HuH-7 (cell line): Measurements from ENCODE around the gene RIPOR3.
A peak's percentile ranks its signal among the peaks of the same experiment; 100 is the strongest.

Experiments
- DNase-seq: peaks from one replicate; pipeline ENCODE4 v3.0.0; 2011; ENCODE audit warnings: low spot score

The RIPOR3 gene, protein sequence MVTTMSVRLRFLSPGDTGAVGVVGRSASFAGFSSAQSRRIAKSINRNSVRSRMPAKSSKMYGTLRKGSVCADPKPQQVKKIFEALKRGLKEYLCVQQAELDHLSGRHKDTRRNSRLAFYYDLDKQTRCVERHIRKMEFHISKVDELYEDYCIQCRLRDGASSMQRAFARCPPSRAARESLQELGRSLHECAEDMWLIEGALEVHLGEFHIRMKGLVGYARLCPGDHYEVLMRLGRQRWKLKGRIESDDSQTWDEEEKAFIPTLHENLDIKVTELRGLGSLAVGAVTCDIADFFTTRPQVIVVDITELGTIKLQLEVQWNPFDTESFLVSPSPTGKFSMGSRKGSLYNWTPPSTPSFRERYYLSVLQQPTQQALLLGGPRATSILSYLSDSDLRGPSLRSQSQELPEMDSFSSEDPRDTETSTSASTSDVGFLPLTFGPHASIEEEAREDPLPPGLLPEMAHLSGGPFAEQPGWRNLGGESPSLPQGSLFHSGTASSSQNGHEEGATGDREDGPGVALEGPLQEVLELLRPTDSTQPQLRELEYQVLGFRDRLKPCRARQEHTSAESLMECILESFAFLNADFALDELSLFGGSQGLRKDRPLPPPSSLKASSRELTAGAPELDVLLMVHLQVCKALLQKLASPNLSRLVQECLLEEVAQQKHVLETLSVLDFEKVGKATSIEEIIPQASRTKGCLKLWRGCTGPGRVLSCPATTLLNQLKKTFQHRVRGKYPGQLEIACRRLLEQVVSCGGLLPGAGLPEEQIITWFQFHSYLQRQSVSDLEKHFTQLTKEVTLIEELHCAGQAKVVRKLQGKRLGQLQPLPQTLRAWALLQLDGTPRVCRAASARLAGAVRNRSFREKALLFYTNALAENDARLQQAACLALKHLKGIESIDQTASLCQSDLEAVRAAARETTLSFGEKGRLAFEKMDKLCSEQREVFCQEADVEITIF

DNA sequence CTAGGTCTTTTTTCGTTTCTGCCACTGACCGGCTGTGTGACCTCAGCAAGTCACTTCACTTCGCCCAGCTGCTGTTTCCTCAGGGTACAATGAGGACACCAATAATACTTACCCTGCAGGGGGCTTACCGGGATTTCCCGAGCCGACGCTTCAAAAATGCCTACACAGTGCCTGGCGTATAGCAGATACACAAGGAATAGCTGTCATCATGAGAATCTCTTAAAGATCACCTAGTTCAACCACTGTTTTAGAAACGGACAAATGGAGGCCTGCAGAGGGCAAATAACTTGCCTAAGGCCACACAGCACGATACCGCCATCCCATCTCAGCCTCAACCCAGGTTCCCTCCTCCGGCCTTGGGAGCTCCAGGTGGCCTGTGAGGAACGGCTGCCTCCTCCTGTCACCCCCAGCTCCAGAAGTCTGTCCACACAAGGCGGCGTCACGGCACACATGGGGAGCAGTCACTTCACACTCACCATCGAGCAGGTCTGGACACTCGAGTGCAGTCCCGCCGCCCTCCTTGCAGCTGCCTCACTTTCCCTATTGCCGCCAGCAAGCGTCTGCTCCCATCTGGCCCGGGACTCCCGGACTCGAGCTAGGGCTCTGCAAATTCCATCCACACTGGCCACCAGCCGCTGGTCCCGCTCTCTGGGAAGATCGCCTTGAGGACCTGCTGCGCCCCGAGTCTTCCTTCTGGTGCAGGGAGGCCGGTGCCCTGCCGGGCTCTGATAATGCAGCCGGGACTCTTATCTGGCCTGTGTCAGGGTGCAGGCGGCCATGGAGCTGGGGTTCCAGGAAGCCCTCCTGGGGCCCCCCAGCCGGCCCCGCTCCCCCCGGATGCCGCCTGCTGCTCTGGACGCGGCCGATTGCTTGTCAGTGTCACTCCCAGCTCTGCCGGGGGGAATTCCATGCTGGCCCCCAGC is at the start of gene RIPOR3:
Gene RIPOR3 (minus strand): TSS at position 893 of the 923 bp plus-strand sequence. CDS start 414 bp downstream, at position 479.
- DNase-seq: no peak

DNA sequence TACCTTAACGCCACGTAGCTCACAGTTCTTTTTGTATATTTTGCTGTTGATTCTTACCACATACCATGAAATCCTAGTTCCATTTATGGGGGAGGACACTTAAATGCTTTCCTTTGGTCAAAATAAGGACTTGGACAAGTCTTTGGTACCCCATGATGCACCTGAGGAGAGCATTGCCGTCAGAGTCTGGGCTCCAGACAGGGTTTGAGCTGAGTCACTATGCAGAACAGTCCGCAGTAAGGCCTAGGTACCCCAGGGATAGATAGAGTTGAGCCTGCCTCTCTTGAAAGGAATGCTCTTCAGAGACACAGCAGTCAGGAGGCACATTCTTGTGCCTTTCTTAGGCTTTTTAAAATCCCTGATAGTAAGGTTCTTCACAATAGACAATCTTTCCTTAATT is 46.0 kb upstream of the RIPOR3 start:
- DNase-seq: no peak

DNA sequence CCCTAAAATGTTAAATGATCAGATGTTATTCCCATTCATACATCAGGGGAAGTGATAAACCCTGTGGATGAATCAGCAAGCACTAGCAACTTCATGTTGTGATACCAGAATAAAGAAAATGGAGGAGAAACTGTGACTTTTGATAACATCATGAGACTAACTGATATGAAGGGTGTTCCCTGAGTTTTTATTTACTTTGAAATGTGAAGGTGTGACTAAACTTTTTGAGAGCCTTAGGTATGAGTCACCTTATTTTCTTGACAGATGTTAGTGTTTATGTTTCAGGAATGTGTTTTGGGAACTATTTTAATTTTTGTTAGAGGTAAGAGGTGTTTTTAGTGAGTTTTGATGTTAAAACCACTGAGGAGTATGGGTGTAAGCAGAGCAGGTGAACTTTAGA is 44.5 kb upstream of the RIPOR3 start:
- DNase-seq: no peak

DNA sequence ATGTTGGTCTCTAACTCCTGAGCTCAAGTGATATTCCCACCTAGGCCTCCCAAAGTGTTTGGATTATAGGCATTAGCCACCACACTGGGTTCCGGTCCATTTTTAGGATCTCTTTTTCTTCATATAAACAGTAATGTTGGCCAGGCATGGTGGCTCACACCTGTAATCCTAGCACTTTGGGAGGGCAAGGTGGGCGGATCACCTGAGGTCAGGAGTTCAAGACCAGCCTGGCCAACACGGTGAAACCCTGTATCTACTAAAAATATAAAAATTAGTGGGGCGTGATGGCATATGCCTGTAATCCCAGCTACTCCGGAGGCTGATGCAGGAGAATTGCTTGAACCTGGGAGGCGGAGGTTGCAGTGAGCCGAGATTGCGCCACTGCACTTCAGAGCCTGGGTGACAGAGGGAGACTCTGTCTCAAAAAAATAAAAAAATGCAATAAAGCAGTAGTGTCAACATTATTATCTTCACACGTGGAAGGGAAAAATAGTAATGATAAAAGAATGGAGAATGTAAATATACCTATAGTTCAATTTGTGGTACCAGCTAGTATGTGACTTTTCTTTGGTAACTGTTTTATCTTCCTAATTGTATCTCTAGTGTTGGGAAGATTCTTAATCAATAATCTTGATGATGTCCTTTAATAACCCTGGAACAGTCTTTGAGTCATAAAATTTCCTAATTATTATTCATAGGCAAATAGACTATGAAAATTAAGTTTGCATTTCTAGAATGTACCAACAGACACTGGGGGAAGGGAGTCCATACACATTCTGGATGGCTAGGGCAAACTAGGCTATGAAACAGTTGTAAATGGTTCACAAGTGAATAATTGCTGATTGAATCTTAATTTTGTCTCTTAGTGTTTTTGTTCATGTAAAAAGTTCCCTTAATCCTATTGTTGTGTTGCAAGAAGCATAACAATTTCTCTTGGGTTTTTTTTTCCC is 43.7 kb upstream of the RIPOR3 start:
- DNase-seq: no peak

DNA sequence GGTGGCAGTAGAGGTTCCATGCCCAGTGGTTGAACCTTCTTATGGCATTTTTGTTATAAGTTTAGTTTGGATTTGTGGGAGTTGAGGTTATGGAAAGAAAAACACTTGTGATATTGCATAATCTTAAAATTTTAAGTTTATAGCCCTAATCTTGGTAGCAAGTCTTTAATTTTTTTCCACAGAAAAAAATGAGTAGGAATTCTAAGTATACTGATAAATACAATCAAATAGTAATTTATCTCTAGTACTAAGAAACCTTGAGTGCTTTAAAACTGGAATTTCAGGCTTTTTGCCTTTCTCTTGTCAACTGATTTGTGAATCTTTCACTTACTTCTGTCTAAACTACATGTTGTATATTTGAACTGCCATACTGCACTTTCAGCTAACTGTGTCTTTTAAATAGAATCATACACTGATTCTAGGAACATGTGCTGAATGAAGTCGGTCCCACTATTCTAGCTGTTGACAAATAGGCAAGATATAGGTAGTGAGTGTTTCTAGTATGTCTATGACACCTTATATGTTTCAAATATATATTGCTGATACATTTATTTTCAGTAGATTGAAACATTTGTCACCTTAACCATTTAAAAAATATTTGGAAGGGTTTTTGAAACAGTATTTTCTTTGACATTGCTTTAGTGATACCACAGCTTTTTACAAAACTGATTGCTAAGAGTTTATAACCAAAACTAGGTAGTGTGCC is 42.5 kb upstream of the RIPOR3 start:
- DNase-seq: no peak

DNA sequence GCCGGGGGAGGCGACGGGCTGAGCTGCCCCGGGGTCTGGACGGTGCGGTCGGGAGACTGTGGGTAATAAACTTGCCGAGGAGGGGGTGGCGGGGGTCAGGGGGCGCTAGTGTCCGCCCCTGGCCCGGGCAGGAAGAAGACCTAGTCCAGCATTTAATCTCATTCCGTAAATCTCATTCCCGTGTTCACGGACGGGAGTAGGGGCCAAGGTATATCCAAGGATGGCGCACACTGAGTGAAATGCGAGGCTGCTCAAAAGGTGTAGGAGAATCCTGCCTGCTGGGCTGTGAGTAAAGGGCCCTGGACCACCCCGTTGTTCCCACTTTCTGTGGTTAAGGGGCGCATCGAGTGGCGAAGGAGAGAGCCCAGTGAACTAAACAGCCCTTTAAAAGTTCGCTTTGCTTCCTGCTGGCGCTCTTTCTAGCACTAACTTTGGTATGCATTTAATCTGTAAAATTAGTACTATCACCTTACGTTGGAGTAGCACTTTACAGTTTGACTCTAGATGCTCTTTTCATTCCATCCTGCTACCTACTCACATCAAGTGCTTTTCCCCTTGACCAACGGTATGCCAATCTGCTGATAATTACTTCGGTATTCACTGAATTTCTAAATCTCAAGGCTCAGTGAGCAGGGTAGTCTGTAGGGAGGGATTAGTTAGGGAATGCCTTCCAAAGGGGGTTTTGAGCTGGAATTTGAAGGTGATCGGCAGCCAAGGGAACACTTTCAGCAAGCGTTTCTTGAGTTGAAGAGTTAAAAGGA is 40.8 kb upstream of the RIPOR3 start:
- DNase-seq: no peak

DNA sequence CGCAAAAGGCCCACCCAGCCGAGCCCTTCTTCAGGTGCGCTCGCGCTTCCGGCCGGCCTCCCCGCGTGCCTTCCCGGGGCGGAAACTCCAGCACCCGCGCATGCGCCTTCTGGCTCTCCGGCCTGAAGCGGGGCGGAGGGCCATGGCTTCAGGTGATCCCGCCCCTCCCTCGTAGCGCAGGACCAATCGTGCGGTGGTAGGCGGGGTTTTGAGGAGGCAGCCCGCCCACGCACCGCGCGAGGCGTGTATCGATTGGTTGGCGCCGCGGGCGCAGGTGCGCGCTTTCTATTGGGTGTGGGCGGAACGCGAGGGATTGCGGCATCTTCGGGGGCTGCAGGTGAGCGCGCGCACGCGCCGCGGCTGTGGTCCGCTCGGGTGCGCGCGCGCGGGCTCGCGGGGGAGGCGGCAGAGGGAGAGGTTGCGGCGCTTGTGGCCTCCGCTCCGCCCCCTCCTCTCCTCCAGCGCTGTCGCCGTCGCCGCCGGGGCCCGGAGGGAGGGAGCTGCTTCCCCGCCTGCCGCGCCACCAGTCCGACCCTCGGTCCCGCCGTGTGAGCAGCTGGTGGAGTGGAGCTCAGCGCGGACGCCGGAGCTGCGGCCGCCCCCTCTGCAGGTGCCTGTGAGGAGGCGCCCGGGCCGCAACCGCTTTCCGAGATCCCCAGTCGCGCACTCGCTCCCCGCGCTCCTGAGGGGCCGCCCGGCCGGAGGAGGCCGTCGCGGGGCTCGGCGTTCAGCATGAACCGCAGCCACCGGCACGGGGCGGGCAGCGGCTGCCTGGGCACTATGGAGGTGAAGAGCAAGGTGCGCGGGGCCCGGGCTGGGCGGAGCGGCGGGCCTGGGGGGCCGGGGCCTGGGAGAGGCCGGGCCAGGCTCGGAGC is 40.0 kb upstream of the RIPOR3 start, which contains the start of gene PARD6B:
Gene PARD6B (plus strand): TSS at position 526 of the 875 bp plus-strand sequence. CDS start 207 bp downstream, at position 733.
- peak; percentile 99 for DNase-seq

DNA sequence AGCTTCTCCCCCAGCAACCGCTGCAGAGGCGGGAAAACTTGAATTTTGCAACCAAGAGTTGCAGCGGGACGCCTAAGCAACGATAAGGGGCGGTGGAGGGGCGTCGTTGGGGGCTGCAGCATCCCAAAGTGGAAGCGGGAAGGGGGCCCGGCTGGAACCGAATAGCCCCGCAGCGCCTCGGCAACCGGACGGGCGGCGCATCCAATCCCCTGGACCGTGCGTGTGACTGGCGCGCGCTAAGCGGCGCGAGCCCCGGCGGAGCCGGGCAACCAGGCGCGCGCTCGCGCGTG is 39.4 kb upstream of the RIPOR3 start:
- no peak for DNase-seq

DNA sequence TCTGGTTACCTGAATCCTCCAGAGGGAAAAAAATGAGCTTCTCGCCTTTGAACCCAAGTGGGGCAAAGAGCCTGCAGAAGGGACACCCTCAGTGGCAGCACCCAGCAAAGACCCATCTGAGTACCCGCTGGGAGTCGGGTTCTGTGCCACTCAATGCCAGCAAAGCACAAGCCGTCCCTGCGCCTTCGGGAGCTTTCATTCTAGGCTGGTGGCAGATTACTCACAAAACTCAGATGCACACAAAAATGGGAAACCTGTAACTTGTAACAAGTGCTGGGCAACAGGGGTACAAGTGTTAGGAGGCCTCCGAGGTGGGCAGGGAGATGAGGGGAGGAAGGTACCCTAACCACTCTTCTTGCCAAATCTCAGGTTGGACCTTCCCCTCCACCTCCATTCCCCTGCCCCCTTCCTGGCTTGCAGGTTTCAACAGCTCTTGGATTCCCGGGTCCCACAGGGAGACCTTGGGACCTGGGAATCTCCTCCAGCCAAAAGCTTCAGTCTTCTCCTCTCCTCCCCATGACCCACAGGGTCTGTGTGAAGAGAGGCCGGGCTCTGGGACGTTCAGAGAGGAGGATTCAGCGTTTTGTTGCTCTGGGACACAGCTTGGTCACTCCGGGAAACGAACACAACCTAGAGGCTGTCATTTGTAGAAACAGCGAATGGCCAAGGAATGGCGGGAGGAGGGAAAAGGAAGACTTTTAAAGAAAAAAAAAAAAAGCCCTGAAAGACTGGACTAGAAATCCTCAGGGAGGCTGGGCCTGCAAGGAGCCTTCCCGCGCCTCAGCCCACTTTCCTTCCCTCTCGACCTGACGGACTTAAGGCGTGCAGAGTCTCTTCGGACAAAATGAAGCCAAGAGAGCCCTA is 38.8 kb upstream of the RIPOR3 start:
- DNase-seq: no peak

DNA sequence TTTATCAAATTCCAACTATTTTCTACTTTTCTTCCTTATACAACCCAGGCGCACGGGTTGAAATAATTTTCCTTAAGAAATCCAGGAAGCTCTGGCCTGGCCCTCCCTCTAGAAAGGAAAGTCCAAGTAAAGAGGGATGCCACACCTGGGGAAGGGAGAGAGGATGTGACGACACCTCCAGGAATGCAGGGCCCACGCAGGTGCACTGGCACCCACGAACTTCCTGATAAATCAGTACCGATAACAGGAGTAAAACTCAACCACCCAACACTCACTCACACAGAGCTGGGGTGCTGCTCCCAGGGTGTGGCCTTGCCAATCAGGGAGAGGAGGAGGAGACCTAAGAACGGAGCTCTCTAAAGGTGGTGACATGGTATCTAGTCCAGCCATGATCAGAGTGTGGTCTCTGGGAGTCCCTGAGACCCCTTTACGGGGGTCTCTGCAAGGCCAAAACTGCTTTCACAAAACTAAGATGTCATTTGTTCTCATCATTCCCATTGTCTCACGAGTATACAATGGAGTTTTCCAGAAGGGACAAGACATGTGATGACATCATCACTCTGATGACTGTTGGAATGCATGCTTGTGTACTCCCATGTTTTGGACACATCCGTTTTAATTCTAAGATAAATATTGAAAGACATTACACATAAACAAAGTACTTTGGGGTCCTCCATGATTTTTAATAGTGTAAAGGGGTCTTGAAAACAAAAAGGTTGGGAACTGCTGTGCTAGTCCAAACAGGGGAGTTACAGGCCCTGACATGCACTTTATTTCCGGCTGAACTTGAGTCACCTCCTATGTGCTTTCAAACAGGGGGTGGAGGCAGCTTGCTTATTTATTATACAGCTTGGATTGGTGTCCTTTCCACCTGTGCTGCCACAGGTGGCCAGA is 37.9 kb upstream of the RIPOR3 start:
- no peak for DNase-seq

DNA sequence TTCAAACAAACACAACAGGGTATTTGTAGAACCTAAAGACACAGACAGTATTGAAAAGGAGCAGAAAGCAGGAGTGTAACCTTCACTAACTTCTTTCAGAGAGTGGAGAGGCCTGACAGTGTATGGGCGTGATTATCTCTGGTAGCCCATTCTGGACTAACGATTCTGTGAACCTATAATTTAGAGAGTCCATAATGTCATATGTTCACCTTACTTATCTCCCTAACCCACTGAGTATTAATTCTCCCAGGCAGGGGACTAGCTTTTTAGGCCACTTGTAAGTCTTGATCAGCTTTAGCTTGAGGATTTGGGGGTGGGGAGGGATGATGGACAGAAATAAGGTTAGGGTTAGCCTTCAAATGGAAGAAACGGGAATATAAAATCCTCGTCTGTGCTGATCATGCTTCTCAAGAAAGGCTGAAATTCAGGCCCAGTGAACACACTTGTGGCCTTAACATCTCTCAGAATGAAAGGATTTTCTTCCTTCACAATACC is 37.2 kb upstream of the RIPOR3 start:
- no peak for DNase-seq

DNA sequence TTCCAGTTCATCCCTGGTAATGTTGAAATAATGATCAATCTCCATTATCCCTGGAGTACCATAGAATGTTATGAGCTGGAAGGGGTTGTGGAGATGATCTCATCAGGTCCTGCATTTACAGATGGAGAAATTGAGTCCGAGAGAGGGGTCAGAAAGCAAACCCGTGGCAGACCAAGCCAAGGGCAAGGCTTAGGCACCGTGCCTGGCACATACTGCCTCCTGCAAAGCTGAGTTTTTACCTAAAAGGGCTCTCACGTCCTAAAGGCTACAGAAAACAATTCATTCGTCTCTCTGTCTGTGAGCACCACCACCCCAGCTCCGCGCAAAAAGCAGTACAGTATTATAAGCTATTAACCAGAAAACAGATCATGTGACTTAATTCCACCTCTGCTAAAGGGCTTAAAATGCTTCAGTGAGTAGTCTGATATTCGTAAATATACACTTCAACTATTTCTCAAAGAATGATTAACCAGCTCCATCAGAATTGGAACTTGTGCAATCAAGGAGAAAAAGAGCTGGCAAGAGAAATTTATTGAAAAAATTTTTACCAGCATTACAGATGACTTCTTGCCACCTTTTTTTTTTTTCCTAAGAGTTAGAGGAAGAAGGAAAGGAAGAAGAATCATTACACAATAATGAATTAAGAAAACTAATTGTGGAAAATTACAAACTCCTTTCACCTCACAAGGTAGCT is 36.6 kb upstream of the RIPOR3 start:
- no peak for DNase-seq

DNA sequence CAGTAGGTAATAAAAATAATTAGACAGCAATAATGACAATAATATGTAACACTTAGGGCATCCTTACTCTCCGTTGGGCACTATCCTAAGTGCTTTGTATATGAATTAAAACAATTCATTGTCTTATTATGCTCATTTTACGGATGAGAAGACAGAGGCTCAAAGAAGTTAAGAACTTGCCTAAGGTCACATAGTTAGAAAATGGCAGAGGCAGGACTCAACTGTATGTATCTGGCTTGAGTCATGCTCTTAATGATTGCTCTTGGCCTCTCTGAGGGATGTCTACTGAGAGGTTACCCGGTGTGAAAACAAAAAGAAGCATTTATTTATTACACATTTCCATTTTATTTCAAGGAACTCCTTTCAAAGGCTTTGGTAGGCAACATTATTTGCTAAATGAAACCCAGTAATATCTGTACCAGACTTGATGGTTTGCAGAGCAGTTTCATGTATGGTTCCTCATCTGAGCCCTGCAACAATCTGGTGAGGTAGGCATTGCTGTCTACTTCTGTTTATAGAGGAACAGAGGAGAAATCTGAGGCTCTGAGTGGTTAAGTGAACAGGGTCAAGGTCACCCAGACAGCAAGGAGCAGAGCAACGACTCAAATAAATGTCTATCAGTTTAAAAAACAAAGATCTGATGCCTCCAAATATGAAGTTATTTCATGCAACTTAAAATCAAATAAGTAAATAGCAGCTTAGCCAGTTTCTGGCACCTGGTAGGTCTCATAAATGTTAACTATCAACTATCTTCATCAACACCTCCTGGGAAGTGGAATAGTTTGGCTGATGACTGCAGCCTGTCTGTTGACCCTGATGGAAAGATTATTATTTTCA is 35.8 kb upstream of the RIPOR3 start:
- DNase-seq: no peak

DNA sequence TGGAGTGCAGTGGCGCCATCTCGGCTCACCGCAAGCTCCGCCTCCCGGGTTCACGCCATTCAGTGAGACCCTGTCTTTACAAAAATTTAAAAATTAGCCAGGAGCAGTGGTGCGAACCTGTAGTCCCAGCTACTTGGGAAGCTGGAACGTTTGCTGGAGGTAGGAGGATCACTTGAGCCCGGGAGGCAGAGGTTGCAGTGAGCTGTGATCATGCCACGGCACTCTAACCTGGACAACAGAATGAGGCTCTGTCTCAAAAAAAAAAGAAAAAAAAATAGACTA is 34.3 kb upstream of the RIPOR3 start:
- no peak for DNase-seq
